Measurements from ENCODE around the gene DCC. TPM values are rescaled to one million over a fixed set of nuclear protein-coding genes. Genes with fewer than 3 reads are reported as not detected.
"Not testable (repeated sequence)": the region's sequence is repeated elsewhere in the genome, so short reads cannot be mapped to it uniquely, and the experiment has no call there.

DCC gene
- total RNA-seq, 1 donor from 2014 or later = 7.5 TPM

DNA sequence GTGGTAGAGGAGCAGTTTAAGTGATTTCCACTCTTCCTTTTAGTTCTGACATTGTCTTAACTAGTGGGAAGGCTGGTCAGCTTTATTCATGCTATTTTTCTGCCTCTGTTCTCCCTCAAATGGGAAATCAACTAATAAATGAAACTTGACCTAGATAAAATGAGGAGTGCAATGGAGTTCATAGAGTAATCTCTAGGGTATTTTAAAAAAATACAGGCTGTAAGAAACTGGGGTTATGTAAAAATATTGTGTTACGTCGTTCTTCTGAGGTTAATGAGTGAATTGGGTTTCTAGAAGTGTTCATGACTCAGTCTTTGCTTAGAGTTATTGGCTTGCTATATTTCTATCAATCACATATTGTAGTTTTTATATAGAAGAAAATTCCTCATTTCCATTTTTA, 1150.0 kb downstream of the DCC start:
- no peak for DNase-seq (ENCODE audit: low spot score)

- DNase-seq (ENCODE audit: low spot score) = no peak
Observed at GRCh38 chr18:53496028-53496427, 1156.0 kb downstream of the DCC start.

DNA sequence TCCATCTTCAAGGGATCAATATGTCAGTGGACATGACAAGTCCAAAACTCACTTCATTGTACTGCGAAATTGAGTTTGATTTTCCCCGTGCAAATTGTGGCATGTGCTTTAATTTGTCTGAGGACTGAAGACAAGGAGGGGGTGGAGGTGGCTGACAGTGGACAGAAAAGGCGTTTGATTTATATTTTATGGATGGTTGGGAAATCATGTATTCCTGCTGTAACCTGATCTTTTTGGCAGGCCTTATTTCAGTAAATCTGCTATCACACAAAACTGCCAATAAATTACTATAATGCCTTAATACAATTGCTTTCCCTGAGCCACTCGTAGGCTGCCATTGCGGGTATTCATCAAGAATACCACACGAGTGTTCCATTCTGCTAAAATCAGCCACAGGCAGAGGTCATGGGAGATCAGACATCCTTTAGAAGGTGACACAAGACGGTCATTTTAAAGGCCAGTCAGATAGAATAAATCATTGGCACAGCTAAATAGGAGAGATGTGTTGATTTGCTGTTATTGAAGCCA, 1164.0 kb downstream of the DCC start:
- no peak for DNase-seq (ENCODE audit: low spot score)

- no peak for DNase-seq (ENCODE audit: low spot score)
Observed at GRCh38 chr18:53508529-53508928, 1168.5 kb downstream of the DCC start.

DNA sequence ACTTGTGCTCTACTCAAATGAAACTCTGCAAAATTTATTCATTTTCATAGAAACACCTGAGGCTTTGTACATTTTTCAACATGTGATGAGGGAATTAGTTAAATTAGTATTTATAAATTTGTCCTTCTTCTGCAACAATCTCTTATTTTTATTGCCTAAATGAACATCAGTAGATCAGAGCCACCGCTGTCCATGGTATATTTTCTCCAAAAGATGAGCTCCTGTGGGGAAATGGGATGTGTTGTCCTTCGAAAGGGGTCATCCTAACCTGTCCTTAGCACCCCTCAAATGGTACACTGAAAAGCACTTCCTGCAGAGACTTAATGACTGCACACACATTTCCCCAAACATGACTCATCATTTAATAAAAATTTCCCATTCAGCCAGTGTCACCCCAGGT, 1169.9 kb downstream of the DCC start:
- no peak for DNase-seq (ENCODE audit: low spot score)

- DNase-seq (ENCODE audit: low spot score) = not testable (repeated sequence)
Observed at GRCh38 chr18:53511725-53512124, 1171.7 kb downstream of the DCC start.

- DNase-seq (ENCODE audit: low spot score) = no peak
Observed at GRCh38 chr18:53521068-53521467, 1181.1 kb downstream of the DCC start.

DNA sequence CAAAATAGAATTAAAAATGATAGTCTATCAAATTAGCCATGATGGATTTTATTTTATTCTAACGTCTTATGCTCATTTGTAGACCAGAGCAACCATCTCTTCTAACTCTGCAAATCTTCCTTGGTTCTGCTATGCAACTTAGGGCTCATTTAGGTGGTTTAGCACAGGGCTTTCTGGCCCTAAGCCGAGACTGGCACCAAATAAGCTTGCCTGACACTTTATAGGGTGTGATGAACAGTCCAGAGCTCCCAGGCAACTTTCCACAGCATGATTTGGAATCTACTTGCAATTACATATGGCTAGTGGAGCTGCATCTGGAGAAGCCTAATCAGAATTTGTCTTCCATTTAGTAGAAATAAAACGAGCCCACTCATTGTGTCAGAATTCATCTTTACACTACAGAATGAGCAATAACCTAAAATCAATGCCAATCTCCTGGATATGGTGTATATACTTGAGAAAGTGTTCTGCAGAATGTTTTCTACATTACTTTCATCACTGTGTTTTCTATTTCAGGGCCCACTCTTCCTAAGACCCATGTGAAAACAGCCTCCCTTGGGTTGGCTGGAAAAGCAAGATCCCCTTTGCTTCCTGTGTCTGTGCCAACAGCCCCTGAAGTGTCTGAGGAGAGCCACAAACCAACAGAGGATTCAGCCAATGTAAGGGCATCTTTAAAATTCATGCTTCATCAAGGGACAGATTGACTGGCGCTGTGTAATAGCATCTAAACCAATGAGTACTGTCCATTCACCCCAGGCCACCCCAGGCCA, 1186.3 kb downstream of the DCC start:
- DNase-seq (ENCODE audit: low spot score) = no peak

GRCh38 chr18:53527365-53527764, 1187.4 kb downstream of the DCC start:
- no peak for DNase-seq (ENCODE audit: low spot score)

- no peak for DNase-seq (ENCODE audit: low spot score)
Observed at GRCh38 chr18:53531187-53531586, 1191.2 kb downstream of the DCC start.

GRCh38 chr18:53531896-53532295, 1191.9 kb downstream of the DCC start:
- DNase-seq (ENCODE audit: low spot score) = no peak

DNA sequence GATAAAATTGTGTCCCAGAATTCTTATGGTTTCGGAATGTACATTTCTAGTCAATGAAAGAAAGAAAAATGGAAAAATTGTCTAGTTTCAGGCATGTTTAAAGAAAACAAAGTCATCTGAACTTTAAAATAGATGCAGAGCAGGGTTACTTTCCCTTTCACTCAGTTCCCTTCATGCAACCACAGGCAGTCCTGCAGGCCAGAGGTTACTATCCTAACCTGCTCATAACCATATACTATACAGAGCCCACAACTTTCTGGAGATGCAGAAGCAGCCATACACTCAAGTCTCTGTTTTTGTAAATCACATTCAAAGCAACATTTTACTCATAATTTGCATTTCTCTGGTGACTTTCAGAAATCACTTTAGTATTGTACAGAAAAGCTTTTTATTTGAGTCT, 1194.2 kb downstream of the DCC start:
- no peak for DNase-seq (ENCODE audit: low spot score)

DNA sequence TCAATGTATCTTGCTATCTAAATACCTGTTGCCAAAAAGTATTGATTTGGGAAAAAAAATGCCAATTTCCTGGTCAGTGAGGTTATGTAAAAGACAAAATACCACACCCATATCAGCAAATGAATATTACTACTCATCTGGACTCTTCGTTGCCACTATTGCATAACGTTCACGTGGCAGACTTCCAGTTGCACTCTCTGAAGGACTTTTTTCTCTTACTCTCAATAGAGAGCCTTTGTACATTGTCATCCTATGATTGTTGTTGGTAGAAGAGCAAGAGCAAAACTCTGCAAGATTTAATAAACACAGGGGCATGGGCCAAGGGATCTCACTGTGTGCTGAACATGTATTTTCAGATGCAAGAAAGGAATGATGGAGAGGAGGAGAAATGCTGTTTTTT, 1194.7 kb downstream of the DCC start:
- no peak for DNase-seq (ENCODE audit: low spot score)

DNA sequence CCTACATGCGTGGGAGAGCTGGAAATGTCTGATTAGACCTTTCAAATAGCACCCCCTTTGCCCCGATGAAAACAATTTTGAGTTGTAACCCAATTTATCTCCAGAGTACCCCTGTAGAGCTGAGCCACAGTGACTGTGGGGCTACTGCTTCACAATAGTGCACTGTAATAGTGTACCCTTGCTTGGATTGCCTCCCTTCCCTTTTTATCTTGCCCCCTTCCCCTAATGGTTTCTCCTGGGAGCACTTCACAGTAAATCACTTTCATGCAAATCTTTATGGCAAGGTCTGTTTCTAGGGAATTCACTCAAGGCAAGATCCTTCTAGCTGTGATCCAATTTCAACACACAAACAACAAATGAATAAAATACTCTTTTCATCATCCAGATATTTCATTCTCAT, 1196.9 kb downstream of the DCC start:
- DNase-seq (ENCODE audit: low spot score) = no peak

DNA sequence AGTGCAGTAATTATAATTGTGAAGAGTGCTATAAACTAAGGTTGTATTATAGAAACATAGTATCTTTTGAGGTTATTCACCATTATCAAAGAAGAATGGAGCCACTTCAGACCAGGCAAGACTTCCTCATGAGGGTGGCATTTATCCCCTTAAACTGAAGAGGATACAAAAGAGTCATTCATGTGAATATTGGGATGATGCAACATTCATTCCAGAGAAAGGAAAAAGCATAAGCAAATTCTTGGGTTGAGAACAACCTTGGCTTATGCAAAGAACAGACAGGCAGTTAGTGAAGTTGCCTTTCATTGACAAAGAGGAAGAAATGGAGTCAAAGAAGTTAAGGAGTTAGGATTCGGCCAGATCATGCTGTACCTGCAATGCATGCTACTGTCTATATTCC, 1201.9 kb downstream of the DCC start:
- no peak for DNase-seq (ENCODE audit: low spot score)

GRCh38 chr18:53543711-53544110, 1203.7 kb downstream of the DCC start:
- DNase-seq (ENCODE audit: low spot score) = peak; percentile 14

DNA sequence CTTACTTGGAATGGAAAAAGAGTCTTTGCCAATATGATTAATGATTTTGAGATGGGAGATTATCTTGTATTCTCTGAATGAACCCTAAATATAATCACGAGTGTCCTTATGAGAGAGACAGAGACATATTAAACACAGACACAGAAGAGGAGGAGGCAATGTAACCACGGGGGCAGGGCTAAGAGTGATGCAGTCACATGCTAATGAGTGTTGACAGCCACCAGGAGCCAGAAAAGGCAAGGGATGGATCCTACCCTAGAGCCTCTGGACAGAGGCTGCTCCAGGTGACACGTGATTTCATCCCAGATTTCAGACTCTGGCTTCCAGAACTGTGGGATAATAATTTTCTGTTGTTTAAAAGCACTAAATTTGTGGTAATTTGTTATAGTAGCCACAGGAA, 1204.9 kb downstream of the DCC start:
- no peak for DNase-seq (ENCODE audit: low spot score)

- no peak for DNase-seq (ENCODE audit: low spot score)
Observed at GRCh38 chr18:53551868-53552426, 1212.0 kb downstream of the DCC start.

GRCh38 chr18:53553030-53553429, 1213.0 kb downstream of the DCC start:
- DNase-seq (ENCODE audit: low spot score) = no peak

GRCh38 chr18:53556450-53556849, 1216.5 kb downstream of the DCC start:
- DNase-seq (ENCODE audit: low spot score) = no peak

GRCh38 chr18:53560546-53560945, 1220.5 kb downstream of the DCC start:
- no peak for DNase-seq (ENCODE audit: low spot score)

- DNase-seq (ENCODE audit: low spot score) = no peak
Observed at GRCh38 chr18:53566626-53567025, 1226.6 kb downstream of the DCC start.

DNA sequence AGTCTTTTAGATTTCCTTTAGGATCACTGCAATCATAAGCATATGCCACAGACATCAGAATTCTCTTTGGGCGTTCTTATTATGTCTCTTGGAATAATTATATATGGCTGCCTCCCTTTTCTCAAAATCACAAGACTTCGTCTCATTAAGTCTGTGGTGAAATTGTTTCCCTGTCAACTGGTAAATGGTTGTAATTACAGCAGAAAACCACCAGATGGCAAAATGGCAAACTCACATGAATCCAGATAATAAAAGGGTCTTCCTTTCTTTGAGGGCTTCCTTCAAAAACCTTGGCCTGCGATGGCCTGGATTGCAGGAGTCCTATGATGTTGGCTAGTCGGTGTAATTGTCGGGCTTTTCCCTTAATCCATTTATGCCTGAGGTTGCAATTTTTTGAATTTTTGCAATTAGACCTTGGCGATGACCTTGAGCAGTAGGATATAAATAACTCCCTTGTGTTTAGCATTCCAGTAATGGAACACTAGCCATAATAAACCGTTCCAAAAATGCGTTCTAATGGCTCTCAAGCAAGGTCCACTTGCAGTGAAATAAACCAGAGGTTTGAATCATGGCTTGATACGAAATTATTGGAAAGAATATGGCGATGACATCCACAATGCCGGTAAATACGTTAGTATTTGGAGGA, 1228.1 kb downstream of the DCC start:
- peak; percentile 8 for DNase-seq (ENCODE audit: low spot score)
